NT2/D1 (cell line): ENCODE data around the gene IL17REL.

Experiments
- YY1 ChIP-seq: IDR thresholded peaks from 2 replicates; pipeline ENCODE4 v1.6.1; 2011; ENCODE audit not compliant: insufficient read length, insufficient read depth
- ZNF274 ChIP-seq: IDR thresholded peaks from 2 replicates; pipeline ENCODE4 v1.6.1; 2011; ENCODE audit warnings: mild to moderate bottlenecking, low read depth, low read length

GRCh38 chr22:49998718-49999062 is 13.9 kb downstream of the IL17REL start:
- TF ChIP-seq ZNF274 (no peak), YY1 (no peak)
